Endothelial cell of umbilical vein (primary cell): ENCODE results near the gene SYNJ1. TPM values are rescaled to one million over a fixed set of nuclear protein-coding genes. Genes with fewer than 3 reads are reported as not detected.

Experiments used
- BruUV-seq: library from RNA; stranded (reverse); fragments of 400-500 nt; replicated peaks from 2 replicates; lab custom pipeline; 2021; lab: Mats Ljungman, UMichigan
- CTCF ChIA-PET: fragments of 300-600, 350-600 bp; sonication (Branson Sonifier 250); formaldehyde crosslinking; loops from one replicate; lab custom pipeline; 2021; ENCODE audit warnings: antibody characterized with exemption, inconsistent platforms; lab: Charles Lee
- POLR2A ChIA-PET: fragments of 300-600, 350-600 bp; sonication (Branson Sonifier 250); formaldehyde crosslinking; loops from one replicate; lab custom pipeline; 2021; ENCODE audit warnings: antibody characterized with exemption, inconsistent platforms; lab: Charles Lee
- DNase-seq: peaks from one replicate; pipeline ENCODE4 v3.0.0-alpha.2; 2011; ENCODE audit warnings: low read depth, low spot score
- FAIRE-seq: peaks from 2 replicates; lab custom pipeline; 2011; peaks lifted over from hg19 to GRCh38; lab: Jason Lieb, UNC
- H2AFZ ChIP-seq: 2 replicates; pipeline ENCODE4 v1.6.0; 2012; ENCODE audit warnings: low read depth, low read length, control low read depth, inconsistent platforms
- H3K27ac ChIP-seq: 2 replicates; pipeline ENCODE4 v1.5.1; 2011; ENCODE audit warnings: low read depth, mild to moderate bottlenecking, control low read depth, low read length, moderate library complexity; ENCODE audit not compliant: insufficient read depth
- H3K27me3 ChIP-seq, 2 experiments: 2 replicates each; pipeline versions ENCODE4 v1.6.0 to v1.6.1; 2011; ENCODE audit warnings: low read length in 2 of 2, mixed read lengths in 1 of 2; ENCODE audit not compliant: control insufficient read depth in 2 of 2, insufficient read depth in 2 of 2
- H3K36me3 ChIP-seq, 2 experiments: 2 replicates in 1 of 2; 3 replicates in 1 of 2; pipeline ENCODE4 v1.5.1; 2011; ENCODE audit warnings: low read length in 2 of 2, mild to moderate bottlenecking in 1 of 2, moderate library complexity in 1 of 2; ENCODE audit not compliant: control insufficient read depth in 2 of 2, insufficient read depth in 2 of 2; ENCODE audit errors: extremely low read depth in 1 of 2
- H3K4me1 ChIP-seq: 3 replicates; pipeline ENCODE4 v1.5.1; 2011; ENCODE audit warnings: mild to moderate bottlenecking, low read length; ENCODE audit not compliant: control insufficient read depth, insufficient read depth; ENCODE audit errors: extremely low read depth
- H3K4me2 ChIP-seq: 2 replicates; pipeline ENCODE4 v1.6.1; 2011; ENCODE audit warnings: low read length, control low read depth, mixed read lengths; ENCODE audit not compliant: insufficient read depth
- H3K4me3 ChIP-seq, 3 experiments: fragments of 200-600 bp in 1 of 3; sonication (generic), shearing (Covaris generic) in 1 of 3; replicated peaks in 1 of 3; 2 replicates each; pipeline ENCODE4 v1.5.1; 2011 to 2016; ENCODE audit warnings: control low read depth in 3 of 3, low read length in 3 of 3, mild to moderate bottlenecking in 2 of 3, inconsistent platforms in 1 of 3, low read depth in 1 of 3, moderate library complexity in 1 of 3; ENCODE audit not compliant: insufficient read depth in 1 of 3
- H3K79me2 ChIP-seq: 2 replicates; pipeline ENCODE4 v1.6.0; 2012; ENCODE audit warnings: low read length, inconsistent platforms; ENCODE audit not compliant: control insufficient read depth, insufficient read depth
- H3K9ac ChIP-seq: replicated peaks from 2 replicates; pipeline ENCODE3; 2011; ENCODE audit warnings: low read length, control low read depth; ENCODE audit not compliant: insufficient read depth; ENCODE audit errors: extremely low read depth
- H3K9me1 ChIP-seq: replicated peaks from 3 replicates; pipeline ENCODE4 v1.6.0; 2011; ENCODE audit warnings: mild to moderate bottlenecking, low read length; ENCODE audit not compliant: control insufficient read depth, insufficient read depth; ENCODE audit errors: extremely low read depth
- H3K9me3 ChIP-seq: replicated peaks from 2 replicates; pipeline ENCODE4 v1.5.1; 2012; ENCODE audit warnings: low read length, inconsistent platforms; ENCODE audit not compliant: control insufficient read depth, insufficient read depth
- H4K20me1 ChIP-seq: replicated peaks from 2 replicates; pipeline ENCODE3; 2011; ENCODE audit warnings: mild to moderate bottlenecking, low read length; ENCODE audit not compliant: control insufficient read depth, insufficient read depth; ENCODE audit errors: extremely low read depth
- EZH2 ChIP-seq: IDR thresholded peaks from 2 replicates; pipeline ENCODE4 v1.6.1; 2012; ENCODE audit warnings: borderline replicate concordance, low read depth, mild to moderate bottlenecking, moderate library complexity, low read length, inconsistent platforms; ENCODE audit not compliant: severe bottlenecking
- FOS ChIP-seq: IDR thresholded peaks from 2 replicates; pipeline ENCODE4 v1.6.1; 2011; ENCODE audit warnings: mild to moderate bottlenecking, low read length, moderate library complexity, borderline replicate concordance; ENCODE audit not compliant: insufficient read depth
- GATA2 ChIP-seq: IDR thresholded peaks from 2 replicates; pipeline ENCODE4 v1.7.0; 2011; ENCODE audit warnings: low read depth, mild to moderate bottlenecking, moderate library complexity, mixed read lengths, low read length; ENCODE audit not compliant: insufficient read length, insufficient read depth
- JUN ChIP-seq: IDR thresholded peaks from 2 replicates; pipeline ENCODE4 v1.6.1; 2011; ENCODE audit warnings: borderline replicate concordance, low read depth; ENCODE audit not compliant: insufficient read length, insufficient read depth
- MYC ChIP-seq: IDR thresholded peaks from one replicate; pipeline ENCODE4 v1.6.1; 2011; ENCODE audit warnings: mild to moderate bottlenecking, low read depth, low read length
- POLR2A ChIP-seq: IDR thresholded peaks from 2 replicates; pipeline ENCODE4 v1.6.1; 2012; ENCODE audit warnings: low read depth, mild to moderate bottlenecking, control low read depth, low read length
- POLR2AphosphoS5 ChIP-seq: IDR thresholded peaks from 2 replicates; pipeline ENCODE4 v1.6.1; 2012; ENCODE audit warnings: low read depth, mild to moderate bottlenecking, control low read depth, low read length, moderate library complexity; ENCODE audit not compliant: insufficient read depth
- dilution Hi-C: fragments of 300-500 bp; cut with MboI; formaldehyde crosslinking; loops from one replicate; pipeline ENCODE4 v1.15.0; 2019; ENCODE audit warnings: low sequenced_read_pairs; ENCODE audit not compliant: extremely low pct_ligation_motif_present
- intact Hi-C: fragments of 100-400 bp; cut with micrococcal nuclease; formaldehyde crosslinking; loops from one replicate; pipeline ENCODE4 v1.10.0; 2022
- polyA plus RNA-seq, 4 experiments: library from polyadenylated mRNA; depleted of rRNA in 3 of 4; stranded (reverse) in 3 of 4; unstranded in 1 of 4; fragments of >200 nt; gene quantifications; 2 replicates each; pipeline versions ENCODE4 v1.2.1 to v1.2.3, GENCODE V29; 2011 to 2012; ENCODE audit warnings: missing spikeins in 1 of 4
- total RNA-seq: library from RNA; stranded (reverse); gene quantifications from 2 replicates; pipeline ENCODE4 v1.2.3, GENCODE V29; 2021
- TF ChIP-seq, protein P1 (sequence below): IDR thresholded peaks from 2 replicates; pipeline ENCODE4 v1.6.1; 2011; ENCODE audit not compliant: insufficient read depth, insufficient read length
- TF ChIP-seq, protein P2 (sequence below), 2 donors: IDR thresholded peaks; 1 replicate in 1 of 2; 2 replicates in 1 of 2; pipeline ENCODE4 v1.5.1; 2011; ENCODE audit warnings: low read length in 2 of 2, mild to moderate bottlenecking in 2 of 2, moderate library complexity in 2 of 2, control low read depth in 1 of 2, inconsistent platforms in 1 of 2, low read depth in 1 of 2; ENCODE audit not compliant: insufficient read depth in 1 of 2; ENCODE audit errors: extremely low read depth in 1 of 2

Gene SYNJ1
- total and polyA plus RNA-seq, 2 donors (not counting 3 experiments of a cell fraction or from before 2014, with no cell fraction given) = 5.9 to 17.0 TPM

DNA sequence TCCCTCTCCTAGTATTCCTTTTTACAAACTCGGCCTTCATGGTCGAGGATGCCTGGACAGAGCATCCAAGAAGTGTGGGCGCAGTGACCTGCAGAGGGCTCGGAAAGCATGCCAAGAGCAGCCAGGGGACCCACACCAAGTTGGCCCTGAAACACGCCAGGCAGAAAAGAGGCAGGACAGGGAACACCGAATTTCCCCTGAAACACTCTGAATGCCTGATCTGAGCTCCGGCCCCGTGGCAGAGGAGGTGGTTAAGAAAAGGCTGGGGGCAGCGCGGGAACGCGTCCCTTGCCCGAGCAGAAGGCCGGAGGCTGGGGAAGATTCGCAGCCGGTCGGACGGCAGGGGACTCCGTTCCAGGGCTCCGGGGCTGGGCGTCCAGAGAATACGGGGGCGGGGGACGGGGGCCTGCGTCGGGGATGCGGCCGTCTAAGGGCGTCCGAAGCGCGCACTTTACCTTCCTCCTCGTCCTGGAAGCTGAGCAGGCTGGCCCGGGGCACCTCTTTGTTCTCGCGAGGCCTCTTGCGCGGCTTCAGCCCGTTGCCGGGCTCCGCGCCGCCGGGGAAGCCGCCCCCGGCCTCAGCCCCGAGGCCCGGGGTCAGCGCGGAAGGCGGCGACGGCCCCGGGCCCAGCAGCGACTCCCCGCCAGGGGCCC lies 43.2 kb upstream of the SYNJ1 start:
- no peak for TF ChIP-seq JUN
- no peak for TF ChIP-seq FOS
- TF ChIP-seq, protein P1, sequence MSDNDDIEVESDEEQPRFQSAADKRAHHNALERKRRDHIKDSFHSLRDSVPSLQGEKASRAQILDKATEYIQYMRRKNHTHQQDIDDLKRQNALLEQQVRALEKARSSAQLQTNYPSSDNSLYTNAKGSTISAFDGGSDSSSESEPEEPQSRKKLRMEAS = no peak
- no peak for TF ChIP-seq POLR2A
- TF ChIP-seq POLR2AphosphoS5 = no peak
- TF ChIP-seq, protein P2, sequence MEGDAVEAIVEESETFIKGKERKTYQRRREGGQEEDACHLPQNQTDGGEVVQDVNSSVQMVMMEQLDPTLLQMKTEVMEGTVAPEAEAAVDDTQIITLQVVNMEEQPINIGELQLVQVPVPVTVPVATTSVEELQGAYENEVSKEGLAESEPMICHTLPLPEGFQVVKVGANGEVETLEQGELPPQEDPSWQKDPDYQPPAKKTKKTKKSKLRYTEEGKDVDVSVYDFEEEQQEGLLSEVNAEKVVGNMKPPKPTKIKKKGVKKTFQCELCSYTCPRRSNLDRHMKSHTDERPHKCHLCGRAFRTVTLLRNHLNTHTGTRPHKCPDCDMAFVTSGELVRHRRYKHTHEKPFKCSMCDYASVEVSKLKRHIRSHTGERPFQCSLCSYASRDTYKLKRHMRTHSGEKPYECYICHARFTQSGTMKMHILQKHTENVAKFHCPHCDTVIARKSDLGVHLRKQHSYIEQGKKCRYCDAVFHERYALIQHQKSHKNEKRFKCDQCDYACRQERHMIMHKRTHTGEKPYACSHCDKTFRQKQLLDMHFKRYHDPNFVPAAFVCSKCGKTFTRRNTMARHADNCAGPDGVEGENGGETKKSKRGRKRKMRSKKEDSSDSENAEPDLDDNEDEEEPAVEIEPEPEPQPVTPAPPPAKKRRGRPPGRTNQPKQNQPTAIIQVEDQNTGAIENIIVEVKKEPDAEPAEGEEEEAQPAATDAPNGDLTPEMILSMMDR (IDR thresholded peaks at IDR 0.05; ENCODE audit: extremely low read depth in 1 of 2, insufficient read depth in 1 of 2, low read depth in 1 of 2, low read length in 2 of 2) = no peak
- TF ChIP-seq MYC = no peak
- TF ChIP-seq EZH2 = no peak
- TF ChIP-seq GATA2 = no peak
- Histone ChIP-seq H4K20me1 (peaks cover 3% of the 10 kb centered on the region), H2AFZ (peak overlapping the region; percentile 77), H3K36me3 (peaks cover 2 to 4% of the 10 kb centered on the region in 2 experiments), H3K4me2 (peak overlapping the region; percentile 94), H3K79me2 (peaks cover 52% of the 10 kb centered on the region), H3K9ac (peak overlapping the region; percentile 91), H3K4me3 (peak overlapping the region; percentile 46 to 92 (median 78)), H3K9me3 (no peaks in the 10 kb centered on the region), H3K4me1 (peaks cover 28% of the 10 kb centered on the region), H3K27ac (peak overlapping the region; percentile 78), H3K27me3 (no peaks in the 10 kb centered on the region), H3K9me1 (no peaks in the 10 kb centered on the region)
- dilution Hi-C loops (no loop called here), intact Hi-C loops (loop anchor here (1.0 to 2.0 kb wide), 4 partner anchors 43 to 159 kb away; partner anchors contain the start of genes CFAP298 and SYNJ1)
- BruUV-seq = no TSS peak
- CTCF ChIA-PET = interaction anchor here (0.6 to 2.5 kb wide), 17 partner anchors 14 to 1191 kb away, joined by 3 to 21 read pairs (median 4); partner anchors contain the start of gene SYNJ1
- FAIRE-seq = no peak
- POLR2A ChIA-PET = interaction anchor here (0.7 kb wide), 3 partner anchors 52 to 147 kb away, joined by 4 read pairs; no protein-coding TSS in a partner anchor
- DNase-seq = peak; percentile 53
